GM11168 (cell line): ENCODE data around the gene NHLRC2.

Source experiments
- in situ Hi-C: fragments of 300-500 bp; cut with MboI; formaldehyde crosslinking; loops from one replicate; pipeline ENCODE4 v1.12.0; 2022; ENCODE audit warnings: low sequenced_read_pairs; ENCODE audit not compliant: unreplicated experiment

Gene NHLRC2

DNA sequence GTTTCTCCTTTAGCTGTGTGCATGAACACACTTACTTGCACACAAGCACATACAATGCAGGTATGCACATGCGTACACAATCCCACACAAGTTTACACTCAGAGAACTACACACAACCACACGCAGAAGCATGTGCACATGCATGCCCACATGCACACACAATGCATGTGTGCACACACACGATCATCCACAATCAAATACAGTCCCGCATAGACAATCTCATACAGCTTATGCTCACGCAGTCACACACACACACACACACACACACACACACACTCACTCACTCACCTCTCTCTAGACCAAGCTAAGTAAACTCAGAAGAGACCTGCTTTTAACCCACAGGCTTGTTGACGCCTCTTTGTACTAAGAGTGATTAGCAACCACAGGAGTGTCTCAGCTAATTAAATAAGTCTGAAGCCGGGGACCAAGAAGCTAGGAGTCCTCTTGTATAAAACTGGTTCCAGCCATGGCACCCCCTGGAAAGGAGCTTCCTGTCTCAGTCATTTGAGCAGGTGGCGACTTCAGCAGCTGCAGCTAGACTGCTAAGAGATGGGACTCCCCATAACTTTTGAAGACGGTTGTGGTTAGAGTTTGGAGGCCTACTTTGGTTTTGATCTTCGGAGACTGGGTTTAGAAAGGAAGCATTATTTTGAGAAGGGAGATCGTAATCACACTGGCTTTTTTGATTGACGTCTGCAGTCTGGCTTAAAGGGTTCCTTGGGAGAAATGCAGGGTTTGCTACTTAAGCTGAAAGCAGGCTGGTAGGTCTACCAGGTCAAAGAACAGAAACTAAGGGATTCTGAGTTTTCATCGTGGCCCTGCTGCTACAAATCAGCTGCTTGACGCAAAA lies 106.9 kb downstream of the NHLRC2 start:
- in situ Hi-C loops = no loop called here

GRCh38 chr10:113965077-113965476 lies 110.6 kb downstream of the NHLRC2 start:
- in situ Hi-C loops = no loop called here

DNA sequence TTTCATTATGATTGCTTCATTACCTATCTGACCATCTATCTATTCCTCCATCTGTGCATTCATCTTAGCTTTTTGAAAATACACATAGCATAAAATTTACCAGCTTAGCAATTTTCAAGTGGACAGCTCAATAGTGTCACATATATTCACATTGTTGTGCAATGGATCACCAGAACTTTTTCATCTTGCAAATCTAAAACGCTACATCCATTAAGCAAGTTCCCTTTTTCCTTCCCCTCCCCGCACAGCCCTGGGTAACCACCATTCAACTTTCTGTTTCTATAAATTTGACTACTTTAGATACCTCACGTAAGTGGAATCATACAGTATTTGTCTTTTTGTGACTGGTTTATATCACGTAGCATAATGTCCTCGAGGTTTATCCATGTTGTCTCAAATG lies 111.2 kb downstream of the NHLRC2 start:
- in situ Hi-C loops = no loop called here
